Measurements from ENCODE around the gene NDST4.

Gene NDST4

GRCh38 chr4:114782415-114783214 is 330.8 kb downstream of the NDST4 start:
- DNase-seq = no peak

GRCh38 chr4:114780205-114780604 is 333.2 kb downstream of the NDST4 start:
- peak; percentile 0 to 39 for DNase-seq

Measured in SHP77 (cell line).